ENCODE data around the gene NFYC. TPM values are rescaled to one million over a fixed set of nuclear protein-coding genes. Genes with fewer than 3 reads are reported as not detected.

NFYC gene
- total and polyA plus RNA-seq, 8 donors = 54.6 to 98.1 (median 86.0) TPM

GRCh38 chr1:40679165-40679953 is 12.1 kb upstream of the NFYC start:
- intact Hi-C loops (cut with DNase I) = no loop called here
- no peak for TF ChIP-seq CTCF (IDR thresholded peaks at IDR 0.05)
- ATAC-seq = no peak

GRCh38 chr1:40684669-40685068 is 6.8 kb upstream of the NFYC start:
- H3K27ac ChIP-seq = no peak overlapping the region
- H3K4me3 ChIP-seq = no peak overlapping the region
- ATAC-seq (no peak), DNase-seq (no peak)
- H3K36me3 ChIP-seq = peaks cover 0 to 19% of the 10 kb centered on the region in 2 donors
- H3K27me3 ChIP-seq = no peaks in the 10 kb centered on the region
- no peaks in the 10 kb centered on the region for H3K4me1 ChIP-seq
- intact Hi-C loops (cut with DNase I) = no loop called here
- TF ChIP-seq CTCF (IDR thresholded peaks at IDR 0.05) = no peak
- no peaks in the 10 kb centered on the region for H3K9me3 ChIP-seq

More at GRCh38 chr1:40679165-40679953, 12.1 kb upstream of the NFYC start:
- Histone ChIP-seq H3K27me3 (no peaks in the 10 kb centered on the region), H3K9me3 (no peaks in the 10 kb centered on the region), H3K4me1 (no peaks in the 10 kb centered on the region), H3K27ac (no peak overlapping the region), H3K4me3 (no peak overlapping the region), H3K36me3 (no peaks in the 10 kb centered on the region)
- no peak for DNase-seq

- intact Hi-C loops (cut with DNase I) = no loop called here
- peaks cover 0 to 19% of the 10 kb centered on the region in 2 donors for H3K36me3 ChIP-seq
- DNase-seq = no peak
- no peak for ATAC-seq
- H3K4me1 ChIP-seq = peaks cover 0 to 15% of the 10 kb centered on the region in 2 donors
- TF ChIP-seq CTCF (IDR thresholded peaks at IDR 0.05) = no peak
- no peak overlapping the region for H3K4me3 ChIP-seq
- no peak overlapping the region for H3K27ac ChIP-seq
- H3K9me3 ChIP-seq = no peaks in the 10 kb centered on the region
- no peaks in the 10 kb centered on the region for H3K27me3 ChIP-seq
Observed at GRCh38 chr1:40687059-40687458, 4.4 kb upstream of the NFYC start.

- Histone ChIP-seq H3K4me1 (peaks cover under 1 to 19% of the 10 kb centered on the region in 2 donors), H3K36me3 (peaks cover 0 to 19% of the 10 kb centered on the region in 2 donors), H3K27me3 (no peaks in the 10 kb centered on the region), H3K27ac (no peak overlapping the region), H3K9me3 (no peaks in the 10 kb centered on the region), H3K4me3 (no peak overlapping the region)
- DNase-seq = no peak
- intact Hi-C loops (cut with DNase I) = no loop called here
- no peak for TF ChIP-seq CTCF (IDR thresholded peaks at IDR 0.05)
- ATAC-seq = no peak
Observed at GRCh38 chr1:40687661-40688060, 3.8 kb upstream of the NFYC start.

- no peaks in the 10 kb centered on the region for H3K27me3 ChIP-seq
- intact Hi-C loops (cut with DNase I) = no loop called here
- peaks cover 11 to 39% of the 10 kb centered on the region in 2 donors for H3K4me1 ChIP-seq
- DNase-seq = no peak
- no peak for TF ChIP-seq CTCF (IDR thresholded peaks at IDR 0.05)
- H3K9me3 ChIP-seq = no peaks in the 10 kb centered on the region
- H3K27ac ChIP-seq = no peak overlapping the region
- peaks cover 0 to 19% of the 10 kb centered on the region in 2 donors for H3K36me3 ChIP-seq
- H3K4me3 ChIP-seq = no peak overlapping the region
- ATAC-seq = no peak
Observed at GRCh38 chr1:40689737-40690136, 1.8 kb upstream of the NFYC start.
